K562 (cell line): Measurements from ENCODE around the gene MCM7. TPM values are rescaled to one million over a fixed set of nuclear protein-coding genes. Genes with fewer than 3 reads are reported as not detected.

ENCODE experiments used
- BHLHE40 ChIP-seq: IDR thresholded peaks from 2 replicates; pipeline ENCODE4 v1.6.1; 2011; ENCODE audit warnings: low read length, improper control_type of control experiment
- CBX8 ChIP-seq: fragments of 200-600 bp; sonication (generic); IDR thresholded peaks from 2 replicates; pipeline ENCODE4 v1.6.1; 2012; ENCODE audit warnings: borderline replicate concordance, mixed run types, low read depth, mild to moderate bottlenecking, moderate library complexity, mixed read lengths, low read length, control low read depth, inconsistent platforms; ENCODE audit not compliant: poor library complexity, severe bottlenecking; ENCODE audit errors: extremely low read depth
- NFIC ChIP-seq: fragments of 450-650 bp; IDR thresholded peaks from 2 replicates; pipeline ENCODE4 v1.6.1; 2017; ENCODE audit warnings: mild to moderate bottlenecking, inconsistent platforms
- NR2C2 ChIP-seq, 2 experiments: fragments of 200-800 bp in 1 of 2; sonication (Bioruptor generic) in 1 of 2; sonication (generic) in 1 of 2; formaldehyde crosslinking in 1 of 2; IDR thresholded peaks; 2 replicates each; pipeline versions ENCODE4 v1.6.1 to v1.8.0; 2016 to 2022; ENCODE audit warnings: mild to moderate bottlenecking in 1 of 2, missing compliant biosample characterization in 1 of 2, missing genetic modification characterization in 1 of 2, missing genetic modification reagents in 1 of 2
- ZBTB40 ChIP-seq, 2 experiments: fragments of 450-650 bp in 1 of 2; sonication (generic) in 1 of 2; formaldehyde crosslinking in 1 of 2; IDR thresholded peaks; 2 replicates each; pipeline versions ENCODE4 v1.7.1 to v1.9.0; 2016 to 2022; ENCODE audit warnings: inconsistent platforms in 1 of 2, mild to moderate bottlenecking in 1 of 2, missing genetic modification reagents in 1 of 2
- ZFP1 ChIP-seq: fragments of 450-650 bp; formaldehyde crosslinking; IDR thresholded peaks from 2 replicates; pipeline ENCODE4 v1.4.0; 2020; ENCODE audit warnings: mild to moderate bottlenecking, mixed read lengths
- polyA plus RNA-seq, 8 experiments: library from polyadenylated mRNA; depleted of rRNA in 4 of 8; stranded (reverse) in 5 of 8; unstranded in 3 of 8; fragments of >200 nt; fragmentation: Nextera tagmentation in 2 of 8; fragmentation: Illumina TruSeq in 1 of 8; extraction: Ambion mirVana in 2 of 8; extraction: Trizol in 1 of 8; gene quantifications; 2 replicates each; pipeline versions ENCODE4 v1.2.1 to v1.2.3, GENCODE V29; 2011 to 2014; ENCODE audit warnings: inconsistent platforms in 1 of 8, missing spikeins in 1 of 8
- total RNA-seq, 7 experiments: library from RNA; depleted of rRNA in 6 of 7; stranded (reverse); fragments of >200 nt in 6 of 7; fragmentation: Illumina TruSeq in 2 of 7; extraction: Trizol in 2 of 7; gene quantifications; 2 replicates each; pipeline versions ENCODE4 v1.2.1 to v1.2.3, GENCODE V29; 2011 to 2021; ENCODE audit warnings: low replicate concordance in 1 of 7

MCM7 gene
- total and polyA plus RNA-seq, 9 of the 15 experiments (the other 6 are each of a cell fraction or from before 2014, with no cell fraction given): 329 to 856 (median 437) TPM

GRCh38 chr7:100088621-100089457 lies 12.4 kb downstream of the MCM7 start, which contains the start of gene COPS6 (continued):
- TF ChIP-seq ZBTB40 (IDR thresholded peaks at IDR 0.05) (peak; percentile 55), ZBTB40 (CRISPR knock-in tag; IDR thresholded peaks at IDR 0.05) (peak; percentile 42; the same call in 1 of the 2 replicates), CBX8 (no peak), NFIC (peak; percentile 62; the same call in 1 of the 2 replicates), BHLHE40 (peak; percentile 59), ZFP1 (CRISPR knock-in tag) (no peak), NR2C2 (CRISPR knock-in tag; IDR thresholded peaks at IDR 0.05) (peak; percentile 88), NR2C2 (tag; IDR thresholded peaks at IDR 0.05) (peak; percentile 89)
